Upper lobe of left lung (tissue), 4 donors: Measurements from ENCODE around the gene ZNF835.

Source experiments
- CTCF ChIP-seq, 6 experiments: fragments of 450-650 bp in 4 of 6; fragments of 200-600 bp in 2 of 6; sonication (generic) in 2 of 6; IDR thresholded peaks; one replicate each; pipeline ENCODE4 v1.5.1; 2016 to 2019; ENCODE audit warnings: antibody characterized with exemption in 6 of 6
- POLR2A ChIP-seq, 4 donors: fragments of 450-650 bp; IDR thresholded peaks; one replicate each; pipeline ENCODE4 v1.5.1; 2016 to 2017; ENCODE audit warnings: antibody characterized with exemption in 4 of 4, mild to moderate bottlenecking in 2 of 4

DNA sequence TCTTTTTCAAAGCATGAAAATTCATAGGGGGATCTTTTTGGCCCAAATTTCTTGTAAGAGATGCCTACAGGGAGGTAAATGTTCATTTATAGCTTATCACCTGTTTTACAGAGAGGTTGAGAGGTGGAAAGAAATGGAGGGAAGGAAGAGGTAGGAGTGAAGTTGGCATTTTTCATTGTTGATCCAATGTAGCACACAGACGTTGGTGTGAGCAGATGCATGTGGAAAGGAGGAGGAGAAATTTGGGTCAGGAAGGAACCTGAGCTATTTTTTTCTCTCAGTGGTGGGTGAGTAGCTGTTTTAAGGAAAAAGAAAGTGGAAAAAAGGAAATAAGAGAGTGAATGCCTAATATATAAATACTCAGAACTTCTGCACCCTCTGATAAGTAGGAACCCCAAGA, 38.5 kb downstream of the ZNF835 start:
- TF ChIP-seq CTCF (IDR thresholded peaks at IDR 0.05) (no peak), POLR2A (IDR thresholded peaks at IDR 0.05) (no peak)
